Stimulated activated memory B cell treated with anti-CD40 and anti-IgM and Interleukin-4, amounts not matched to agents 10 μg/mL and 1 μg/mL and 100 μg/mL, for 72 hours (primary cell): ENCODE data around the gene FKBP5.
"Not testable (repeated sequence)": the region's sequence is repeated elsewhere in the genome, so short reads cannot be mapped to it uniquely, and the experiment has no call there.

Experiments used
- ATAC-seq: fragments of 150-1000 bp; cut with Tn5 transposase; 2 replicates; pipeline ENCODE4 v1.10.0; 2021
- H3K27ac Mint-ChIP-seq: one replicate; pipeline ENCODE4 v1.8.0; 2022; ENCODE audit warnings: mild to moderate bottlenecking, mixed read lengths
- H3K27me3 Mint-ChIP-seq: one replicate; pipeline ENCODE4 v1.8.0; 2022; ENCODE audit warnings: mixed read lengths
- H3K36me3 Mint-ChIP-seq: one replicate; pipeline ENCODE4 v1.8.0; 2022; ENCODE audit warnings: mixed read lengths
- H3K4me1 Mint-ChIP-seq: one replicate; pipeline ENCODE4 v1.8.0; 2022; ENCODE audit warnings: mixed read lengths
- H3K4me3 Mint-ChIP-seq: one replicate; pipeline ENCODE4 v1.8.0; 2022; ENCODE audit warnings: mild to moderate bottlenecking, moderate library complexity, mixed read lengths
- H3K9me3 Mint-ChIP-seq: one replicate; pipeline ENCODE4 v1.8.0; 2022; ENCODE audit warnings: mixed read lengths

The FKBP5 gene

GRCh38 chr6:35688605-35689322 is at the start of gene FKBP5:
Gene FKBP5 (minus strand): TSS chr6:35688915. CDS start chr6:35642824, 46,091 bp downstream.
- Mint-ChIP-seq H3K4me3 (peak within 1 kb of the TSS; percentile 85), H3K27me3 (no peaks in the 10 kb centered on the region), H3K9me3 (no peaks in the 10 kb centered on the region), H3K4me1 (peaks cover 20% of the 10 kb centered on the region), H3K27ac (peak within 1 kb of the TSS; percentile 78), H3K36me3 (no peaks in the 10 kb centered on the region)
- peak; percentile 95 for ATAC-seq

GRCh38 chr6:35737413-35738211 is 48.9 kb upstream of the FKBP5 start:
- Mint-ChIP-seq H3K4me1 (peaks cover 23% of the 10 kb centered on the region), H3K4me3 (no peak overlapping the region), H3K9me3 (no peaks in the 10 kb centered on the region), H3K27me3 (peaks cover 2% of the 10 kb centered on the region), H3K36me3 (no peaks in the 10 kb centered on the region), H3K27ac (peak overlapping the region; percentile 69)
- peak; percentile 71 for ATAC-seq

- no peaks in the 10 kb centered on the region for H3K36me3 Mint-ChIP-seq
- peaks cover 28% of the 10 kb centered on the region for H3K4me1 Mint-ChIP-seq
- peak within 1 kb of the TSS; percentile 69 for H3K27ac Mint-ChIP-seq
- ATAC-seq = no peak
- H3K4me3 Mint-ChIP-seq = no peak within 1 kb of the TSS
- no peaks in the 10 kb centered on the region for H3K27me3 Mint-ChIP-seq
- H3K9me3 Mint-ChIP-seq = no peaks in the 10 kb centered on the region
Measured at GRCh38 chr6:35736982-35737412, 48.3 kb upstream of the FKBP5 start, which contains the start of gene ARMC12. Gene ARMC12 (plus strand): TSS chr6:35737032. CDS start chr6:35737109, 77 bp downstream.

- Mint-ChIP-seq H3K27ac (no peak overlapping the region), H3K4me3 (no peak overlapping the region), H3K36me3 (no peaks in the 10 kb centered on the region), H3K9me3 (no peaks in the 10 kb centered on the region), H3K4me1 (peaks cover 28% of the 10 kb centered on the region), H3K27me3 (no peaks in the 10 kb centered on the region)
- peak; percentile 39 for ATAC-seq
Measured at GRCh38 chr6:35736253-35736894, 47.7 kb upstream of the FKBP5 start.

GRCh38 chr6:35735452-35735851 is 46.7 kb upstream of the FKBP5 start:
- H3K36me3 Mint-ChIP-seq = no peaks in the 10 kb centered on the region
- peaks cover 28% of the 10 kb centered on the region for H3K4me1 Mint-ChIP-seq

GRCh38 chr6:35734319-35734718 is 45.6 kb upstream of the FKBP5 start:
- H3K4me3 Mint-ChIP-seq = not testable (repeated sequence)
- peaks cover 35% of the 10 kb centered on the region for H3K4me1 Mint-ChIP-seq

More at GRCh38 chr6:35735452-35735851, 46.7 kb upstream of the FKBP5 start:
- H3K27me3 Mint-ChIP-seq = no peaks in the 10 kb centered on the region
- no peaks in the 10 kb centered on the region for H3K9me3 Mint-ChIP-seq
- H3K4me3 Mint-ChIP-seq = no peak overlapping the region
- ATAC-seq = no peak
- no peak overlapping the region for H3K27ac Mint-ChIP-seq

GRCh38 chr6:35733633-35734032 is 44.9 kb upstream of the FKBP5 start:
- Mint-ChIP-seq H3K4me3 (no peak overlapping the region), H3K4me1 (peaks cover 42% of the 10 kb centered on the region), H3K27me3 (no peaks in the 10 kb centered on the region), H3K9me3 (no peaks in the 10 kb centered on the region), H3K27ac (no peak overlapping the region), H3K36me3 (no peaks in the 10 kb centered on the region)
- ATAC-seq = no peak

More at GRCh38 chr6:35734319-35734718, 45.6 kb upstream of the FKBP5 start:
- H3K27me3 Mint-ChIP-seq, H3K27ac Mint-ChIP-seq, H3K36me3 Mint-ChIP-seq, ATAC-seq, H3K9me3 Mint-ChIP-seq: not testable (repeated sequence)

- Mint-ChIP-seq H3K27me3 (no peaks in the 10 kb centered on the region), H3K27ac (peak overlapping the region; percentile 85), H3K9me3 (no peaks in the 10 kb centered on the region), H3K36me3 (no peaks in the 10 kb centered on the region), H3K4me3 (peak overlapping the region; percentile 89), H3K4me1 (peaks cover 47% of the 10 kb centered on the region)
- ATAC-seq = peak; percentile 84
Measured at GRCh38 chr6:35731736-35732532, 43.2 kb upstream of the FKBP5 start.

GRCh38 chr6:35731414-35731735 is 42.7 kb upstream of the FKBP5 start:
- Mint-ChIP-seq H3K9me3 (no peaks in the 10 kb centered on the region), H3K36me3 (no peaks in the 10 kb centered on the region), H3K27ac (peak overlapping the region; percentile 85), H3K27me3 (no peaks in the 10 kb centered on the region), H3K4me1 (peaks cover 48% of the 10 kb centered on the region), H3K4me3 (peak overlapping the region; percentile 89)
- ATAC-seq = peak; percentile 85

- H3K4me1 Mint-ChIP-seq = peaks cover 47% of the 10 kb centered on the region
- H3K36me3 Mint-ChIP-seq = no peaks in the 10 kb centered on the region
- H3K27ac Mint-ChIP-seq = peak overlapping the region; percentile 85
- H3K27me3 Mint-ChIP-seq = no peaks in the 10 kb centered on the region
- no peaks in the 10 kb centered on the region for H3K9me3 Mint-ChIP-seq
- peak overlapping the region; percentile 89 for H3K4me3 Mint-ChIP-seq
- peak; percentile 2 for ATAC-seq
Measured at GRCh38 chr6:35730745-35731413, 42.2 kb upstream of the FKBP5 start.

- Mint-ChIP-seq H3K27me3 (no peaks in the 10 kb centered on the region), H3K4me3 (no peak overlapping the region), H3K9me3 (no peaks in the 10 kb centered on the region), H3K4me1 (peaks cover 47% of the 10 kb centered on the region), H3K27ac (peak overlapping the region; percentile 14), H3K36me3 (no peaks in the 10 kb centered on the region)
- ATAC-seq = no peak
Measured at GRCh38 chr6:35729722-35730121, 41.0 kb upstream of the FKBP5 start.

- Mint-ChIP-seq H3K36me3 (no peaks in the 10 kb centered on the region), H3K9me3 (no peaks in the 10 kb centered on the region), H3K4me3 (peak overlapping the region; percentile 84), H3K4me1 (peaks cover 47% of the 10 kb centered on the region), H3K27me3 (no peaks in the 10 kb centered on the region), H3K27ac (peak overlapping the region; percentile 80)
- ATAC-seq = no peak
Measured at GRCh38 chr6:35728683-35729678, 40.3 kb upstream of the FKBP5 start.

- Mint-ChIP-seq H3K36me3 (no peaks in the 10 kb centered on the region), H3K4me1 (peaks cover 47% of the 10 kb centered on the region), H3K27me3 (no peaks in the 10 kb centered on the region), H3K9me3 (no peaks in the 10 kb centered on the region), H3K27ac (peak overlapping the region; percentile 80), H3K4me3 (peak overlapping the region; percentile 84)
- ATAC-seq = peak; percentile 66
Measured at GRCh38 chr6:35727935-35728682, 39.4 kb upstream of the FKBP5 start.
